Mesendoderm (in vitro differentiated cells): ENCODE data around the gene PLA2G4E.

Experiments used
- DNase-seq: peaks from one replicate; pipeline ENCODE4 v3.0.0; 2013
- H2AK5ac ChIP-seq: 2 replicates; pipeline ENCODE4 v1.6.1; 2013; ENCODE audit warnings: low read length, inconsistent platforms
- H2BK120ac ChIP-seq: 2 replicates; pipeline ENCODE4 v1.6.1; 2013; ENCODE audit warnings: low read depth, mild to moderate bottlenecking, low read length, moderate library complexity, mixed read lengths
- H2BK15ac ChIP-seq: replicated peaks from 2 replicates; pipeline ENCODE4 v1.6.1; 2013; ENCODE audit warnings: low read depth, mild to moderate bottlenecking, moderate library complexity
- H2BK5ac ChIP-seq: 2 replicates; pipeline ENCODE4 v1.6.1; 2013; ENCODE audit warnings: low read length, inconsistent platforms
- H3K18ac ChIP-seq: 2 replicates; pipeline ENCODE4 v1.6.1; 2013; ENCODE audit warnings: mild to moderate bottlenecking, low read length, mixed read lengths
- H3K23ac ChIP-seq: one replicate; pipeline ENCODE4 v1.6.1; 2013; ENCODE audit warnings: low read length
- H3K27ac ChIP-seq: 2 replicates; pipeline ENCODE4 v1.5.1; 2013; ENCODE audit warnings: low read depth, mild to moderate bottlenecking, inconsistent platforms, low read length, moderate library complexity
- H3K27me3 ChIP-seq: 2 replicates; pipeline ENCODE4 v1.6.1; 2013; ENCODE audit warnings: low read length, control low read depth, mild to moderate bottlenecking, inconsistent platforms; ENCODE audit not compliant: insufficient read depth, poor library complexity
- H3K36me3 ChIP-seq: 2 replicates; pipeline ENCODE4 v1.6.1; 2013; ENCODE audit warnings: low read length, inconsistent platforms; ENCODE audit not compliant: control insufficient read depth, insufficient read depth
- H3K4ac ChIP-seq: one replicate; pipeline ENCODE4 v1.6.1; 2013; ENCODE audit warnings: low read depth, mild to moderate bottlenecking, low read length, moderate library complexity
- H3K4me1 ChIP-seq: 2 replicates; pipeline ENCODE4 v1.6.1; 2013; ENCODE audit warnings: low read depth, low read length, inconsistent platforms; ENCODE audit not compliant: control insufficient read depth
- H3K4me2 ChIP-seq: 2 replicates; pipeline ENCODE4 v1.6.1; 2013; ENCODE audit warnings: low read length
- H3K4me3 ChIP-seq: 2 replicates; pipeline ENCODE4 v1.5.1; 2013; ENCODE audit warnings: mild to moderate bottlenecking, low read length
- H3K56ac ChIP-seq: one replicate; pipeline ENCODE4 v1.6.1; 2013; ENCODE audit warnings: low read length
- H3K79me1 ChIP-seq: 2 replicates; pipeline ENCODE4 v1.6.1; 2013; ENCODE audit warnings: low read length, inconsistent platforms
- H3K79me2 ChIP-seq: 2 replicates; pipeline ENCODE4 v1.6.1; 2013; ENCODE audit warnings: mild to moderate bottlenecking, low read length; ENCODE audit not compliant: control insufficient read depth, insufficient read depth
- H3K9ac ChIP-seq: 2 replicates; pipeline ENCODE4 v1.6.1; 2013; ENCODE audit warnings: low read length, inconsistent platforms
- H4K5ac ChIP-seq: one replicate; pipeline ENCODE4 v1.6.1; 2013; ENCODE audit warnings: low read length
- H4K8ac ChIP-seq: one replicate; pipeline ENCODE4 v1.6.1; 2013; ENCODE audit warnings: low read depth, mild to moderate bottlenecking, control low read depth, low read length, moderate library complexity
- WGBS: extraction: QIAGEN DNeasy Blood & Tissue Kit; methylation state at CpG from one replicate; pipeline ENCODE4 v1.1.7; 2013; ENCODE audit warnings: low lambda C conversion rate, missing lambda C conversion rate; ENCODE audit not compliant: insufficient coverage; ENCODE audit errors: extremely low coverage; 5-methylcytosine and 5-hydroxymethylcytosine counted together

Gene PLA2G4E

GRCh38 chr15:42057799-42058646, 37.2 kb upstream of the PLA2G4E start:
- no peak for DNase-seq
- H3K4me3 ChIP-seq = no peak overlapping the region
- H3K79me2 ChIP-seq = no peaks in the 10 kb centered on the region
- H3K4ac ChIP-seq = no peak overlapping the region
- H4K5ac ChIP-seq = no peak overlapping the region
- no peak overlapping the region for H2BK5ac ChIP-seq
- no CpG with 5 or more reads among the region's 6 CpGs for WGBS
- H3K56ac ChIP-seq = no peak overlapping the region
- H2BK120ac ChIP-seq = no peak overlapping the region
- H3K36me3 ChIP-seq = no peaks in the 10 kb centered on the region
- no peak overlapping the region for H3K27ac ChIP-seq
- H3K27me3 ChIP-seq = no peaks in the 10 kb centered on the region
- H3K18ac ChIP-seq = no peak overlapping the region
- no peaks in the 10 kb centered on the region for H3K4me1 ChIP-seq
- no peak overlapping the region for H3K4me2 ChIP-seq
- no peak overlapping the region for H2BK15ac ChIP-seq
- no peak overlapping the region for H4K8ac ChIP-seq
- no peak overlapping the region for H3K9ac ChIP-seq
- no peak overlapping the region for H2AK5ac ChIP-seq
- no peaks in the 10 kb centered on the region for H3K79me1 ChIP-seq
- H3K23ac ChIP-seq = no peak overlapping the region

- WGBS = no CpG with 5 or more reads among the region's 37 CpGs
- Histone ChIP-seq H3K9ac (no peak overlapping the region), H2BK15ac (no peak overlapping the region), H3K4me3 (no peak overlapping the region), H4K5ac (no peak overlapping the region), H2BK120ac (no peak overlapping the region), H3K4me1 (no peaks in the 10 kb centered on the region), H4K8ac (no peak overlapping the region), H3K23ac (no peak overlapping the region), H3K27ac (no peak overlapping the region), H3K56ac (no peak overlapping the region), H3K27me3 (no peaks in the 10 kb centered on the region), H3K79me2 (no peaks in the 10 kb centered on the region), H3K36me3 (no peaks in the 10 kb centered on the region), H2AK5ac (no peak overlapping the region), H2BK5ac (no peak overlapping the region), H3K4ac (no peak overlapping the region), H3K4me2 (peak overlapping the region; percentile 12), H3K79me1 (no peaks in the 10 kb centered on the region), H3K18ac (no peak overlapping the region)
- DNase-seq = peak; percentile 98
These were observed 36.3 kb upstream of the PLA2G4E start for GRCh38 chr15:42056934-42057798.

DNA sequence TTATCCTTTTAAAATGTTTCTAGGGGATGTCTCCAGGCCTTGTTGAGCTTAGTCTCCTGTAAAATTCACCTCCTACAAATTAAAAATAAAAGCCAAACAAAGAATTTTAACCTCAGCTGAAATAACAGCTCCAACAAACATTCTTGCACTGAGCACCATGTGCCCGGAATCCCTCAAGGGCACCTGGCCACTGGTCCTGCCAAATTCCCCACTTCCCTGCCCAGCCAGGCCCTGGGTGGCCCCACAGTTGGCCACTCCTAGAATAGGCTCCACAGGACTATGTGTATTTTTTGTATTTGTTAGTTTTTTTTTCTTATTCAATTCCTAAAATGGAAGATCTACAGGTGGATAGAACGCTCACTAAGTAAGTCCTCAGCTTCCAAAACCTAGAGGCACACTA, 33.1 kb upstream of the PLA2G4E start:
- Histone ChIP-seq H2BK5ac (no peak overlapping the region), H3K9ac (no peak overlapping the region), H3K4ac (no peak overlapping the region), H2BK120ac (no peak overlapping the region), H3K27me3 (no peaks in the 10 kb centered on the region), H3K56ac (no peak overlapping the region), H4K5ac (no peak overlapping the region), H2AK5ac (no peak overlapping the region), H3K27ac (no peak overlapping the region), H3K36me3 (no peaks in the 10 kb centered on the region), H4K8ac (no peak overlapping the region), H2BK15ac (no peak overlapping the region), H3K4me2 (no peak overlapping the region), H3K79me2 (no peaks in the 10 kb centered on the region), H3K4me1 (peaks cover 13% of the 10 kb centered on the region), H3K79me1 (no peaks in the 10 kb centered on the region), H3K4me3 (no peak overlapping the region), H3K23ac (no peak overlapping the region), H3K18ac (no peak overlapping the region)
- WGBS = no CpG with 5 or more reads among the region's 2 CpGs
- DNase-seq = no peak

DNA sequence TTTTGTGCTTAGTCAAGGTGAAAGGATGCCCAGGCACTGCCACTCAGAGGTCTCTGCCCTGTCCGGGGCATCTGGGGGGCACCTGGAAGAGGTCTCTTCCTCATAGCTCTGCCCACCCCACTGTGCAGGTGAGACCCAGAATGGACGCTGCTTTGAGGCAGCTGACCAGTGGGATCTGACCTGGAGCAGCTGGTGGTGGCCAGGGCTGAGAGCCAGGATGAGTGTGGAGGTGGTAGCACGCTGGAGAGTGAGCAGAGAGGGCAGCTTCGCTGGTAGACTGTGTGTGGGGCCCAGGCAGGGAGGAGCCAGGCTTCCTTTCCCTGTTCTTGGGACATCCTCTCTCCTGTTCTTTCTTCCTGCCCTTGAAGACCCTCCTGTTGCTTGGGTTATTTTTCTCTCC, 32.2 kb upstream of the PLA2G4E start:
- Histone ChIP-seq H3K23ac (no peak overlapping the region), H3K79me2 (no peaks in the 10 kb centered on the region), H2BK15ac (no peak overlapping the region), H3K27me3 (no peaks in the 10 kb centered on the region), H3K79me1 (no peaks in the 10 kb centered on the region), H3K9ac (no peak overlapping the region), H3K4me1 (peaks cover 16% of the 10 kb centered on the region), H4K8ac (no peak overlapping the region), H3K27ac (no peak overlapping the region), H2AK5ac (no peak overlapping the region), H3K4me2 (no peak overlapping the region), H3K56ac (no peak overlapping the region), H4K5ac (no peak overlapping the region), H3K36me3 (no peaks in the 10 kb centered on the region), H3K18ac (no peak overlapping the region), H3K4me3 (no peak overlapping the region), H2BK5ac (no peak overlapping the region), H2BK120ac (no peak overlapping the region), H3K4ac (no peak overlapping the region)
- no peak for DNase-seq
- no CpG with 5 or more reads among the region's 4 CpGs for WGBS

- no peak overlapping the region for H3K23ac ChIP-seq
These were observed 29.8 kb upstream of the PLA2G4E start for GRCh38 chr15:42050484-42051255.

More at GRCh38 chr15:42050484-42051255, 29.8 kb upstream of the PLA2G4E start:
- H3K79me1 ChIP-seq = no peaks in the 10 kb centered on the region
- H2BK120ac ChIP-seq = no peak overlapping the region
- H3K4me2 ChIP-seq = no peak overlapping the region
- no peak overlapping the region for H2AK5ac ChIP-seq
- no peak overlapping the region for H3K4me3 ChIP-seq
- H3K18ac ChIP-seq = no peak overlapping the region
- no peaks in the 10 kb centered on the region for H3K79me2 ChIP-seq
- H3K4me1 ChIP-seq = peaks cover 16% of the 10 kb centered on the region
- no peaks in the 10 kb centered on the region for H3K27me3 ChIP-seq
- H3K9ac ChIP-seq = no peak overlapping the region
- H2BK5ac ChIP-seq = no peak overlapping the region
- H3K27ac ChIP-seq = no peak overlapping the region
- peak overlapping the region; percentile 43 for H3K56ac ChIP-seq
- no peak overlapping the region for H4K5ac ChIP-seq
- WGBS = no CpG with 5 or more reads among the region's 10 CpGs
- no peak overlapping the region for H4K8ac ChIP-seq
- DNase-seq = no peak
- no peak overlapping the region for H3K4ac ChIP-seq
- no peaks in the 10 kb centered on the region for H3K36me3 ChIP-seq
- no peak overlapping the region for H2BK15ac ChIP-seq
